PC-9 (cell line): ENCODE data around the gene PRELID1. TPM values are rescaled to one million over a fixed set of nuclear protein-coding genes. Genes with fewer than 3 reads are reported as not detected.

Experiments used
- BruUV-seq: library from RNA; stranded (reverse); fragments of 400-500 nt; replicated peaks from 2 replicates; lab custom pipeline; 2021; lab: Mats Ljungman, UMichigan
- CTCF ChIA-PET: fragments of 300-600 bp; sonication (Branson Sonifier 250); formaldehyde crosslinking; loops from one replicate; lab custom pipeline; 2022; ENCODE audit warnings: antibody characterized with exemption; lab: Charles Lee
- POLR2A ChIA-PET: fragments of 300-600 bp; sonication (Branson Sonifier 250); formaldehyde crosslinking; loops from one replicate; lab custom pipeline; 2022; ENCODE audit warnings: antibody characterized with exemption; ENCODE audit not compliant: unreplicated experiment; lab: Charles Lee
- DNase-seq, 2 experiments: peaks; one replicate each; pipeline versions ENCODE4 v3.0.0 to v3.0.0-alpha.2; 2015 to 2022; ENCODE audit warnings: mixed read lengths in 1 of 2
- H2AFZ ChIP-seq: fragments of 200-600 bp; sonication (generic); 2 replicates; pipeline ENCODE4 v1.8.1; 2017; ENCODE audit warnings: antibody characterized with exemption
- H3F3A ChIP-seq: fragments of 200-600 bp; sonication (generic); 2 replicates; pipeline ENCODE4 v1.8.1; 2017; ENCODE audit warnings: antibody characterized with exemption, mild to moderate bottlenecking, low read depth; ENCODE audit not compliant: insufficient read depth
- H3K27ac ChIP-seq: fragments of 200-600 bp; sonication (generic); 2 replicates; pipeline ENCODE4 v1.6.1; 2016; ENCODE audit warnings: mixed run types
- H3K27me3 ChIP-seq: fragments of 200-600 bp; sonication (generic); 2 replicates; pipeline ENCODE4 v1.6.1; 2016; ENCODE audit warnings: low read depth, mixed run types; ENCODE audit not compliant: insufficient read depth
- H3K36me3 ChIP-seq: fragments of 200-600 bp; sonication (generic); 2 replicates; pipeline ENCODE4 v1.6.1; 2016; ENCODE audit warnings: low read depth, mixed run types
- H3K4me1 ChIP-seq: fragments of 200-600 bp; sonication (generic); replicated peaks from 2 replicates; pipeline ENCODE4 v1.6.1; 2016; ENCODE audit warnings: mixed run types; ENCODE audit not compliant: insufficient read depth
- H3K4me2 ChIP-seq: fragments of 200-600 bp; sonication (generic); 2 replicates; pipeline ENCODE4 v1.6.1; 2017; ENCODE audit warnings: mixed run types
- H3K4me3 ChIP-seq: fragments of 200-600 bp; sonication (generic); 2 replicates; pipeline ENCODE4 v1.6.1; 2016; ENCODE audit warnings: mixed run types
- H3K79me2 ChIP-seq: fragments of 200-600 bp; sonication (generic); 2 replicates; pipeline ENCODE4 v1.6.1; 2017; ENCODE audit warnings: low read depth, mixed run types
- H3K9me2 ChIP-seq: fragments of 200-600 bp; sonication (generic); 2 replicates; pipeline ENCODE4 v1.8.1; 2017; ENCODE audit warnings: mild to moderate bottlenecking; ENCODE audit not compliant: insufficient read depth
- H3K9me3 ChIP-seq: fragments of 200-600 bp; sonication (generic); 2 replicates; pipeline ENCODE4 v1.8.1; 2016; ENCODE audit warnings: low read depth; ENCODE audit not compliant: insufficient read depth
- H4K20me1 ChIP-seq: fragments of 200-600 bp; sonication (generic); 2 replicates; pipeline ENCODE4 v1.8.1; 2017; ENCODE audit not compliant: insufficient read depth
- CTCF ChIP-seq: fragments of 200-600 bp; sonication (generic); conservative IDR thresholded peaks from 2 replicates; pipeline ENCODE4 v1.6.1; 2017; ENCODE audit warnings: mixed run types, antibody characterized with exemption, mild to moderate bottlenecking, moderate library complexity
- EZH2 ChIP-seq: fragments of 200-600 bp; sonication (generic); IDR thresholded peaks from 2 replicates; pipeline ENCODE4 v1.8.0; 2017; ENCODE audit warnings: antibody characterized with exemption, low read depth
- intact Hi-C: fragments of 100-400 bp; cut with micrococcal nuclease; formaldehyde crosslinking; loops from one replicate; pipeline ENCODE4 v1.10.0; 2022; ENCODE audit not compliant: unreplicated experiment
- total RNA-seq: library from RNA; stranded (reverse); gene quantifications from 2 replicates; pipeline ENCODE4 v1.2.3, GENCODE V29; 2021

PRELID1 gene
- total RNA-seq, 1 experiment from 2014 or later, result 189 TPM

DNA sequence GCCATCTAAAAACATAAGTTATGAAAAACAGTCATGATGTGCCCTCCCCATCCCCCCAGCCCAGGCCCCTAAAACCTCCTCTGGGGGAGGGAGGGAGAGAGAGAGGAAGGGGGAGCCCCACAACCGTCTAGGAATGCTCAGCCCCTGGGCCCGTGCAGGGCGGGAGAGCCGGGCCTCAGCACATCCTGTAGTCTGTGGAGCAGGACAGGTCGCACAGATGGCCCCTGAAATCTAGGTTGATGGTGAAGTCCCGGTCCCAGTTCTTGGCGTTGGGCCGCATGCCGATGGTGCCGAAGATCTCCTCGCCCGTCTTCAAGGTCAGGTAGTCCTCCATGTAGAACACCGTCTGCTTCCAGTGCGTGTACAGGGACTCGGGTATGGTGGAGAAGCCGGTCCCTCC, 38.2 kb upstream of the PRELID1 start:
- no peak overlapping the region for H2AFZ ChIP-seq
- H3K4me1 ChIP-seq, result no peaks in the 10 kb centered on the region
- H3K27me3 ChIP-seq, result no peaks in the 10 kb centered on the region
- no peaks in the 10 kb centered on the region for H3K9me2 ChIP-seq
- no peak overlapping the region for H3K4me3 ChIP-seq
- ChIA-PET CTCF (no interaction called here), POLR2A (no interaction called here)
- no peaks in the 10 kb centered on the region for H3K79me2 ChIP-seq
- no peak overlapping the region for H3K27ac ChIP-seq
- no peak for DNase-seq
- intact Hi-C loops, result loop anchor here (10.0 kb wide), 1 partner anchor 221 kb away; no protein-coding TSS in a partner anchor
- no peaks in the 10 kb centered on the region for H4K20me1 ChIP-seq
- no peaks in the 10 kb centered on the region for H3K9me3 ChIP-seq
- no peak overlapping the region for H3K4me2 ChIP-seq
- H3K36me3 ChIP-seq, result peaks cover 18% of the 10 kb centered on the region; the same call in 1 of the 2 replicates
- BruUV-seq, result no TSS peak
- TF ChIP-seq CTCF (no peak), EZH2 (no peak)
- peaks cover 5% of the 10 kb centered on the region; the same call in 1 of the 2 replicates for H3F3A ChIP-seq

DNA sequence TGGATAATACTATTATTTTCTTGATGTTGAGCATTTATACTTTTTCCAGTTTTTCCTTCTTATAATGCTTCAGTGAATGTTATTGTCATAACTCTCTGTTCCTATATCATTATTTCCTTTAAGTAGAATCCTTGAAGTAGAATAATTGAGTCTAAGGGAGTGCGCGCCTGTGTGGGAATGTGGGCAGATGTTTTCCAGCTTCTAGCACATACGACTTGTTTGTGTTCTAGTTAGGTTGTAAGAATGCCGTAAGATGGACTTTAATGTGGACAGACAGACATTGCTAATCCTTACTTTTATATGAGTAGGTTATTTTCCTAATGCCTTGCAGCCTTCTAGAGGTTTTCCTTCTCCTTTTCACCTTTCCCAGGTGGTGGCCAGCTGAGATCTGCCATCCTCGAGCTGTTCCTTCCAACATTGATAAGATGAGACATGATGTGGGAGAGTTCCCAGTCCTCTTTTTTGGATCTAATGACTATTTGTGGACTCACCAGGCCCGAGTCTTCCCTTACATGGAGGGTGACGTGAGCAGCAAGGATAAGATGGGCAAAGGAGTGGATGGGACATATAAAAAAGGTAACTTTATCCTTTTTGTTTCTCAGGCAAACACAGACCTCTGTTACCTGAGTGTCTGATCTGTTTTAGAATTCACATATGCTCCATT, 34.2 kb upstream of the PRELID1 start:
- Histone ChIP-seq H3K4me2 (no peak overlapping the region), H3K4me3 (no peak overlapping the region), H3F3A (peaks cover 6% of the 10 kb centered on the region; the same call in 1 of the 2 replicates), H3K36me3 (peaks cover 20% of the 10 kb centered on the region; the same call in 1 of the 2 replicates), H3K9me2 (no peaks in the 10 kb centered on the region), H3K9me3 (no peaks in the 10 kb centered on the region), H3K27ac (no peak overlapping the region), H3K79me2 (no peaks in the 10 kb centered on the region), H4K20me1 (no peaks in the 10 kb centered on the region), H2AFZ (no peak overlapping the region), H3K27me3 (no peaks in the 10 kb centered on the region), H3K4me1 (no peaks in the 10 kb centered on the region)
- TF ChIP-seq CTCF (no peak), EZH2 (no peak)
- intact Hi-C loops, result loop anchor here (10.0 kb wide), 1 partner anchor 225 kb away; no protein-coding TSS in a partner anchor
- BruUV-seq, result no TSS peak
- POLR2A ChIA-PET, result no interaction called here
- DNase-seq, result no peak
- CTCF ChIA-PET, result no interaction called here

- intact Hi-C loops, result loop anchor here (10.0 kb wide), 1 partner anchor 225 kb away; no protein-coding TSS in a partner anchor
- no peaks in the 10 kb centered on the region for H3K79me2 ChIP-seq
- no peaks in the 10 kb centered on the region for H3K4me1 ChIP-seq
- no peaks in the 10 kb centered on the region for H3K9me3 ChIP-seq
- DNase-seq, result no peak
- ChIA-PET POLR2A (no interaction called here), CTCF (no interaction called here)
- no peaks in the 10 kb centered on the region for H4K20me1 ChIP-seq
- no peak overlapping the region for H2AFZ ChIP-seq
- H3K27me3 ChIP-seq, result no peaks in the 10 kb centered on the region
- peaks cover 6% of the 10 kb centered on the region; the same call in 1 of the 2 replicates for H3F3A ChIP-seq
- H3K9me2 ChIP-seq, result no peaks in the 10 kb centered on the region
- no peak overlapping the region for H3K27ac ChIP-seq
- no TSS peak for BruUV-seq
- H3K36me3 ChIP-seq, result peaks cover 20% of the 10 kb centered on the region; the same call in 1 of the 2 replicates
- TF ChIP-seq EZH2 (no peak), CTCF (no peak)
- no peak overlapping the region for H3K4me3 ChIP-seq
- no peak overlapping the region for H3K4me2 ChIP-seq
Measured at GRCh38 chr5:177269976-177270375, 33.6 kb upstream of the PRELID1 start.
